HT1080 (cell line): ENCODE results near the gene BACH2. TPM values are rescaled to one million over a fixed set of nuclear protein-coding genes. Genes with fewer than 3 reads are reported as not detected.
"Not testable (repeated sequence)": the region's sequence is repeated elsewhere in the genome, so short reads cannot be mapped to it uniquely, and the experiment has no call there.

Experiments used
- DNase-seq: peaks from one replicate; pipeline ENCODE4 v3.0.0-alpha.2; 2015; ENCODE audit warnings: low read depth
- total RNA-seq: library from RNA; depleted of rRNA; stranded (reverse); fragments of >200 nt; shearing (Covaris generic); gene quantifications from 2 replicates; pipeline ENCODE4 v1.2.3, GENCODE V29; 2014

Gene BACH2
- total RNA-seq, 1 experiment from 2014 or later, result 0.87 TPM

DNA sequence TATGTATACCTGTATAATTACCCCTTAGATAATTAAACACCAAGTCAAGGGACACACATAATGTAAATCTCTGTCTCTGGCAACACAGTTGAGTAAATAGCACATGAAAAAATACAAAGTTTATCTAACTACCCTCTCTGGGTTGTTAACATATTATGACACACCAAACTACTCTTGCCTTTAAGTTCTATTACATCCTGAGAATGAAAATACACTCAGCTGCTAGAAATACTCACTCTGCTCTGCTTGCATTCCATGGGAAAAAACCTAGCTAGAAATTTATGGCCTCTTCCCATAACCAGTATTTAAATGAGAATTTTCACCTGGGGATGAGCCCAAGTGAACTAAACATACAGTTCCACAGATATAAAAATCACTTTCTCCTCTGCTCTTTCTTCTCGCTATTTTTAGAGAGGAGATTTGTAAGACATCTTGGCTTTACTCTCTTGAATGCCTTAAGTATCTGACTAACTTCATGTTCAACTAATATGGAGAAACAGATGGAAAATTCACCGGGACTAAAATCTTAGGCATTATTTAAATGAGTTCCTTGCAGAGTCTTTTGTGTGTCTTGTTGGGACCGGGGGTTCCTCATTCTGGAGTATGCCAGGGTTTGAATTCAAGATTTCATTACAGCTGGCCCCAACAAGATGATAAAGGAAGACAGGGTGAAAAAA, 261.5 kb downstream of the BACH2 start:
- DNase-seq, result no peak

DNA sequence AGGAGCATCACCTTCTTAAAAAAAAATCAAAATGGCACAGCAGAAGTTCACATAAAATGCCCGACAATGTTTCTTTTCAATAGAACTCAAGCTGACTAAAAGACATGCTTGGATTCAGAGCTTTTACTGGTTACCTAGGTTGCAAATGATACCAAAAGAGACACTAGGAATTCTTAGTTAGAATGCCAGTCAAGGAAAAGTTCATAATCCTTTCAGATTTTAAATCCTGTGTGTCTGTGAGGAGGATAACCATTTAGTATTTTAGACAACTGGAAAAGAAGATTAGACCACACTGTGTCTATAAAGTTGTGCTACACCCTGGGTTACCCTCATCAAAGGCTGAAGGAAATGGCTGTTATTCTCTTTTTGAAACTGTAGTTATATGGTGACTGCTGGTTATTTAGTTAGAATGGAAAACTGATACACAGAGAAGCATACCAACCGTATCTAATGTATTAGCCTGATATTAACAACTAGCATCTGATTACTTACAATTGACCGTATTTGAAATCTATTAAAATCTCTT, 262.8 kb downstream of the BACH2 start:
- DNase-seq, result no peak

DNA sequence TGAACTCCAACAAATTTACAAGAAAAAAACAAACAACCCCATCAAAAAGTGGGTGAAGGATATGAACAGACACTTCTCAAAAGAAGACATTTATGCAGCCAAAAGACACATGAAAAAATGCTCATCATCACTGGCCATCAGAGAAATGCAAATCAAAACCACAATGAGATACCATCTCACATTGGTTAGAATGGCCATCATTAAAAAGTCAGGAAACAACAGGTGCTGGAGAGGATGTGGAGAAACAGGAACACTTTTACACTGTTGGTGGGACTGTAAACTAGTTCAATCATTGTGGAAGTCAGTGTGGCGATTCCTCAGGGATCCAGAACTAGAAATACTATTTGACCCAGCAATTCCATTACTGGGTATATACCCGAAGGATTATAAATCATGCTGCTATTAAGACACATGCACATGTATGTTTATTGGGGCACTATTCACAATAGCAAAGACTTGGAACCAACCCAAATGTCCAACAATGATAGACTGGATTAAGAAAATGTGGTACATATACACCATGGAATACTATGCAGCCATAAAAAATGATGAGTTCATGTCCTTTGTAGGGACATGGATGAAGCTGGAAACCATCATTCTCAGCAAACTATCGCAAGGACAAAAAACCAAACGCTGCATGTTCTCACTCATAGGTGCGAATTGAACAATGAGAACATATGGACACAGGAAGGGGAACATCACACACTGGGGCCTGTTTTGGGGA, 264.0 kb downstream of the BACH2 start:
- DNase-seq, result not testable (repeated sequence)

- DNase-seq, result no peak
Observed at GRCh38 chr6:90028995-90029635, 267.5 kb downstream of the BACH2 start.

GRCh38 chr6:90028066-90028778, 268.4 kb downstream of the BACH2 start:
- DNase-seq, result no peak

- no peak for DNase-seq
Observed at GRCh38 chr6:90026216-90026615, 270.4 kb downstream of the BACH2 start.

GRCh38 chr6:90025523-90026061, 271.1 kb downstream of the BACH2 start:
- DNase-seq, result peak; percentile 87

DNA sequence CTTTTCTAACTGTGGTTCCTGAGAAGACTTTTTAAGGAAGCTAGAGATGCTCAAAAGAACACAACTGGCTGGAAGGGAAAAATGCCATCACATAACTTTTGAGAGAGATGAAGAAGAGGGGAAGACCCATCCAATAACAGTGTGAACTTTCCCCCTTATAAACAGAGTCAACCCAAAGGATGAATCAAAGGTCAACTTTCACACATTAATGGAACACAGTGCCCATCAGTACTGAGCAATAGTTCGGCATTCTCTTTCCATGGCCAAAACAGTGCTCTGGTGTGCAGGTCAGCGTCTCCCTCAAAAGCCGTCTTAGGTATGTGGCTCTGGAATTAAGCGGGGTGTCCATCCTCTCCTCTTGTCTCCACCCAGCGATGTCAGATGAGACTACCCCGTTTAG, 272.0 kb downstream of the BACH2 start:
- no peak for DNase-seq

- no peak for DNase-seq
Observed at GRCh38 chr6:90021711-90022110, 274.9 kb downstream of the BACH2 start.

- DNase-seq, result no peak
Observed at GRCh38 chr6:90020746-90021145, 275.9 kb downstream of the BACH2 start.

- no peak for DNase-seq
Observed at GRCh38 chr6:90019216-90019615, 277.4 kb downstream of the BACH2 start.

DNA sequence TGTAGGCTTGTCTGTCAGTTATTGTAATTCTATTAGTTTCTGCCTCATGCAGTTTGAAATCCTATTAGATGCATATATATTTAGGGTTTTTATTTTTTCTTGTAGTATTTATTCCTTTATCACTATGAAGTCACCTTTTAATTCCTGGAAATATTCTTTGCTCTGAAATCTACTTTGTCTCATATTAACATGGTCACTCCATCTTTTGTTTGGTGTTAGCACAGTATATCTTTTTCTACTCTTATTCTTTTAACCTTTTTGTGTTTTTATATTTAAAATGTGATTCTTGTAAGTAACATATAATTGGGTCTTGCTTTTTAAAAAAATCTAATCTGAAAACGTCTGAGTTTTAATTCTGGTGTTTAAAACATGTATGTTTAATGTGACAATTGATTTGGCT, 280.8 kb downstream of the BACH2 start:
- no peak for DNase-seq

DNA sequence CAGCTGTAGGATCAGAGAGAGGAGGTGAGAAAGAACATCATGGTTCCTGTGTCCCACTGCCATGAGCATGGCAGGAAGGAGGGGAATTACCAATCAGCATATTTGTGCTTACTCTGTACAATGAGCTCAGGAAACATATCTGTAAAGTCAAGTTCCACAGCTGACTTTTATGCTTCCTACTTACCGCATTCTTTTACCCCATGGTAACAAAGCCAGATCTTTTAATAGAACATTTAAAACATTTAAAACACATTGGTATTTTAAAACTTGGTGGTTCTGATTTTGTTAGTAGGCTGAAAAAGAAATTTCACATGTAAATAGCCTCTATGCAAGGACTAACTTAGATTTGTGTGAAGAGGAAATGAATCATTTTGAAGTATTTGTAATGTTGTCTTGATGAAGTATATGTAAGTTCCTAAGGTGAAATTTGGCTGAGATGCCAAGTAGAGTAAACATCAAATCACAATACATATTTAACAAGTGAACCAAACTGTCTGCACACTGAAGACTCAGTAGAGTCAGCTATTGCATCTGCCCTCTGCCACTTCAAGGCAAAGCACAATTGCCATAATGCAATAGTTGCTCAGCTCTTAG, 287.6 kb downstream of the BACH2 start:
- peak; percentile 62 for DNase-seq

DNA sequence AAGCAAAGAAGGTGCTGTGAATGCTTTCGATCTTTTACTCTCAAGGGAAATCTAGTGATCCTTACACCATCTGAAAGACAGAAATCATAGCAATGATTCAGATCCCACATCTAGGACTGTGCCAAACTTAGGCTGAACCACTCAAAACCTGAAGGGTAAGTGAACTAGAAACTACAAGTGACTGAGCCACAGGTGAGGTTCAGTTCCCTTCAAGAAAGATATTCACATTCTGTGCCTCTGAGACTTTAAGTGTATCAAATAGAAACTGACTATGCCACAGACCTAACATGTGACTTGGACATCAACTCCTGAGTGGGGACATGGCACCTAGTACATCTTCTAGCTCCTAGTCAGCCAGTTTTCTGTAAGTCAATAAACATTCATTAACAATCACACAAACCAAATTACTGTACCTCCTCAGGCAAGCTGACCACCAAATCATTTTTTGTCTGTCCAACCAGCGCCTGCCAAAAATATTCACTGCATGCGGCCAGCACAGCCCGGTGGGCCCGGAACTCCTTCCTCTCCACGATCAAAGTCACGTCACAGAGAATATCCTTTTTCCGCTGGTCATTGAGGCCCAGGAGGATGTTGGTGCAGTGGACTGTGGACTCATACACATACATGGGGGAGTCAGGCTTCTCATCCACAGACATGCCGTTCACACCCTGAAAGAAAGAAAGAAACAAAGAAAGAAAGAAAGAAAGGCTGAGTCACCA, 288.3 kb downstream of the BACH2 start:
- no peak for DNase-seq

DNA sequence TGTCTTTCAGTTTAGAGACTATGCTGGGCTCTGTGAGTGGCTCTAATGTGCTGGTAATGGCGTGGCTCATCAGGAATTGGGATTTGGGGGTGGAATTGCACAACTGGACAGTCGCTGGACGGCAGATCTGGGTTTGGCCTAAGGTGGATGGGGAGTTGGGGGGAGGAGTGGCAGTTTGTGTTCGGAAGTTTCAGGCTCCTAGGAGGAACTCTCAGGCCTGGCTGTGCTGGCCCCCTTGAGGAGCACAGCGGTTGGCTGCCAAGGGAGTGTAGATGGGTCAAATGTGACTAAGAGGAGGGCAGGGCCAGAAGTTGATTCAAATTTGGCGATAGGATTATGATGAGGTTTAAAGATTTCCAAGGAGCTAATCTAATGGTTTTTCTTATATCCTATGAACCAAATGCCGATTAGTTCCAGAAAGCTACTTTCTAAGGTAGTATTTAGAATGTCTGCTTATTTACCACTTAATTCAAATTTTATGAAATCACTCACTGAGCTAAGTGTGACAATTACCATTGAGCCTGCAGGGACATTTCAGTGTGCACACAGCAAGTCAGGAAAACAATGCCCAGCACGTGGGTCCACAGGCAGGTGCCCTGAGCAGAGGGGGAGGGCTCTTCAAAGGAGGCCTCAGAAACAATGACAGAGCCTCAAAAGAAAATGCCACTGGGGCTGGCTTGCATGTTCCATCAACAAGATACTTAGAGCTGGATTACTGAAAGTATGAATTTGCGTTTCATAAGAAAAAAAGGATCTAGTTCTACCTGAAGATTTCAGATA, 291.4 kb downstream of the BACH2 start:
- no peak for DNase-seq

DNA sequence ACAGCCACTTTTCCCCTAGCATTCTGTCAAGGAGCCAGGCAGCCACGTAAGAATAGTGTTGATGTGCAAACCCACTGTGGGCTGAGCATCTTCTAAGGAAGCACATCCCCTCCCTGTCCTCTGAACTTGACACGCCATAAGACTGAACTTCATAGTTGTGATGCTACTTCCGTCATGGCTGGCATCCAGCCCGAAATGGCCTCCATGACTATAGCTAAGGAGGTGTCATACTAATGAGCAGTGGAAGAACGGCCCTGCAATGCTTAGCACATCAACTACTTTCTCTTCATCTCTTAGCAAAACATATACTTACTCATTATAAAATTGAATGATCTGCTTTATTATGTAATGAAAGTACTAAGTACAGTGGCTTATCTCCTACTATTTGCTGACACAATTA, 292.1 kb downstream of the BACH2 start:
- no peak for DNase-seq

GRCh38 chr6:90003941-90004340, 292.7 kb downstream of the BACH2 start:
- no peak for DNase-seq

GRCh38 chr6:90003069-90003795, 293.4 kb downstream of the BACH2 start:
- no peak for DNase-seq
